Keratinocyte (primary cell): ENCODE data around the gene SF1. TPM values are rescaled to one million over a fixed set of nuclear protein-coding genes. Genes with fewer than 3 reads are reported as not detected.

Experiments used
- DNase-seq: peaks from one replicate; pipeline ENCODE4 v3.0.0-alpha.2; 2011; ENCODE audit warnings: low read depth, missing footprints, low spot score
- FAIRE-seq: peaks from 2 replicates; lab custom pipeline; 2011; peaks lifted over from hg19 to GRCh38; lab: Jason Lieb, UNC
- H2AFZ ChIP-seq: 2 replicates; pipeline ENCODE4 v1.6.0; 2012; ENCODE audit warnings: low read length, control low read depth, inconsistent platforms; ENCODE audit not compliant: control insufficient read depth
- H3K27ac ChIP-seq: 2 replicates; pipeline ENCODE4 v1.5.1; 2011; ENCODE audit warnings: low read length; ENCODE audit not compliant: control insufficient read depth, insufficient read depth
- H3K27me3 ChIP-seq: 3 replicates; pipeline ENCODE4 v1.6.0; 2011; ENCODE audit warnings: low read length; ENCODE audit not compliant: control insufficient read depth, insufficient read depth; ENCODE audit errors: extremely low read depth
- H3K36me3 ChIP-seq, 2 experiments: 2 replicates in 1 of 2; 3 replicates in 1 of 2; pipeline ENCODE4 v1.5.1; 2011; ENCODE audit warnings: low read length in 2 of 2, mild to moderate bottlenecking in 1 of 2; ENCODE audit not compliant: control insufficient read depth in 2 of 2, insufficient read depth in 2 of 2; ENCODE audit errors: extremely low read depth in 1 of 2
- H3K4me1 ChIP-seq: 3 replicates; pipeline ENCODE4 v1.5.1; 2011; ENCODE audit warnings: low read length; ENCODE audit not compliant: control insufficient read depth, insufficient read depth; ENCODE audit errors: extremely low read depth
- H3K4me2 ChIP-seq: 3 replicates; pipeline ENCODE4 v1.6.0; 2011; ENCODE audit warnings: low read depth, low read length; ENCODE audit not compliant: control insufficient read depth, insufficient read depth; ENCODE audit errors: extremely low read depth
- H3K4me3 ChIP-seq, 3 experiments: fragments of 200-600 bp in 1 of 3; sonication (generic) in 1 of 3; 2 replicates in 2 of 3; 3 replicates in 1 of 3; pipeline ENCODE4 v1.5.1; 2011 to 2016; ENCODE audit warnings: low read length in 3 of 3, mild to moderate bottlenecking in 3 of 3, control low read depth in 2 of 3, inconsistent platforms in 1 of 3, low read depth in 1 of 3, mixed read lengths in 1 of 3, mixed run types in 1 of 3, moderate library complexity in 1 of 3; ENCODE audit not compliant: control insufficient read depth in 2 of 3, insufficient read depth in 2 of 3; ENCODE audit errors: extremely low read depth in 1 of 3
- H3K79me2 ChIP-seq: 2 replicates; pipeline ENCODE4 v1.6.0; 2012; ENCODE audit warnings: low read length; ENCODE audit not compliant: control insufficient read depth, insufficient read depth
- H3K9ac ChIP-seq: 3 replicates; pipeline ENCODE4 v1.6.0; 2011; ENCODE audit warnings: low read length; ENCODE audit not compliant: control insufficient read depth, insufficient read depth; ENCODE audit errors: extremely low read depth
- H3K9me1 ChIP-seq: 3 replicates; pipeline ENCODE4 v1.6.0; 2011; ENCODE audit warnings: low read length; ENCODE audit not compliant: control insufficient read depth, insufficient read depth; ENCODE audit errors: extremely low read depth
- H3K9me3 ChIP-seq: 2 replicates; pipeline ENCODE4 v1.5.1; 2012; ENCODE audit warnings: low read depth, low read length; ENCODE audit not compliant: control insufficient read depth
- H4K20me1 ChIP-seq: 3 replicates; pipeline ENCODE4 v1.6.0; 2011; ENCODE audit warnings: low read length; ENCODE audit not compliant: control insufficient read depth, insufficient read depth; ENCODE audit errors: extremely low read depth
- EZH2 ChIP-seq: IDR thresholded peaks from one replicate; pipeline ENCODE4 v1.6.1; 2012; ENCODE audit warnings: inconsistent platforms, mild to moderate bottlenecking, low read length, moderate library complexity
- dilution Hi-C: fragments of 300-500 bp; cut with MboI; formaldehyde crosslinking; loops from one replicate; pipeline ENCODE4 v1.7.0; 2020; ENCODE audit warnings: low sequenced_read_pairs; ENCODE audit not compliant: extremely low pct_ligation_motif_present
- polyA plus RNA-seq, 5 experiments: library from polyadenylated mRNA; depleted of rRNA in 3 of 5; stranded (reverse) in 3 of 5; stranded (forward) in 1 of 5; unstranded in 1 of 5; fragments of >200 nt; gene quantifications; 1 replicate in 1 of 5; 2 replicates in 3 of 5; 3 replicates in 1 of 5; pipeline versions ENCODE4 v1.2.1 to v1.2.3, GENCODE V29; 2011 to 2012; ENCODE audit warnings: missing spikeins in 2 of 5, low read depth in 1 of 5, low replicate concordance in 1 of 5
- TF ChIP-seq, protein P1 (sequence below), 3 experiments: IDR thresholded peaks in 1 of 3; conservative IDR thresholded peaks in 1 of 3; optimal IDR thresholded peaks in 1 of 3; 2 replicates in 2 of 3; 3 replicates in 1 of 3; pipeline versions ENCODE3 to v1.5.1; 2011; ENCODE audit warnings: low read length in 3 of 3, mild to moderate bottlenecking in 3 of 3, moderate library complexity in 2 of 3, control low read depth in 1 of 3, inconsistent platforms in 1 of 3; ENCODE audit not compliant: insufficient read depth in 2 of 3; ENCODE audit errors: extremely low read depth in 1 of 3

The SF1 gene
- polyA plus RNA-seq, 1 donor (not counting 4 experiments of a cell fraction or from before 2014, with no cell fraction given) = 54.5 TPM

- TF ChIP-seq, protein P1, sequence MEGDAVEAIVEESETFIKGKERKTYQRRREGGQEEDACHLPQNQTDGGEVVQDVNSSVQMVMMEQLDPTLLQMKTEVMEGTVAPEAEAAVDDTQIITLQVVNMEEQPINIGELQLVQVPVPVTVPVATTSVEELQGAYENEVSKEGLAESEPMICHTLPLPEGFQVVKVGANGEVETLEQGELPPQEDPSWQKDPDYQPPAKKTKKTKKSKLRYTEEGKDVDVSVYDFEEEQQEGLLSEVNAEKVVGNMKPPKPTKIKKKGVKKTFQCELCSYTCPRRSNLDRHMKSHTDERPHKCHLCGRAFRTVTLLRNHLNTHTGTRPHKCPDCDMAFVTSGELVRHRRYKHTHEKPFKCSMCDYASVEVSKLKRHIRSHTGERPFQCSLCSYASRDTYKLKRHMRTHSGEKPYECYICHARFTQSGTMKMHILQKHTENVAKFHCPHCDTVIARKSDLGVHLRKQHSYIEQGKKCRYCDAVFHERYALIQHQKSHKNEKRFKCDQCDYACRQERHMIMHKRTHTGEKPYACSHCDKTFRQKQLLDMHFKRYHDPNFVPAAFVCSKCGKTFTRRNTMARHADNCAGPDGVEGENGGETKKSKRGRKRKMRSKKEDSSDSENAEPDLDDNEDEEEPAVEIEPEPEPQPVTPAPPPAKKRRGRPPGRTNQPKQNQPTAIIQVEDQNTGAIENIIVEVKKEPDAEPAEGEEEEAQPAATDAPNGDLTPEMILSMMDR (optimal IDR thresholded peaks at IDR 0.05 in 1 of 3, IDR thresholded peaks at IDR 0.05 in 1 of 3, conservative IDR thresholded peaks at IDR 0.05 in 1 of 3; ENCODE audit: extremely low read depth in 1 of 3, insufficient read depth in 2 of 3, low read length in 3 of 3) = no peak
- TF ChIP-seq EZH2 = no peak
- no peak for DNase-seq
- no peaks in the 10 kb centered on the region for H3K9me1 ChIP-seq
- H3K9ac ChIP-seq = no peak overlapping the region
- H3K9me3 ChIP-seq = no peaks in the 10 kb centered on the region
- H3K27ac ChIP-seq = no peak overlapping the region
- H3K4me1 ChIP-seq = no peaks in the 10 kb centered on the region
- H3K27me3 ChIP-seq = peaks cover 86% of the 10 kb centered on the region
- FAIRE-seq = no peak
- dilution Hi-C loops = no loop called here
- H3K79me2 ChIP-seq = no peaks in the 10 kb centered on the region
- H2AFZ ChIP-seq = no peak overlapping the region
- no peaks in the 10 kb centered on the region for H4K20me1 ChIP-seq
- H3K36me3 ChIP-seq = no peaks in the 10 kb centered on the region
- no peak overlapping the region for H3K4me2 ChIP-seq
- no peak overlapping the region for H3K4me3 ChIP-seq
Measured at GRCh38 chr11:64715756-64716472, 62.4 kb downstream of the SF1 start.

- Histone ChIP-seq H3K4me2 (no peak overlapping the region), H3K27ac (no peak overlapping the region), H3K36me3 (no peaks in the 10 kb centered on the region), H3K9me1 (no peaks in the 10 kb centered on the region), H3K4me1 (peaks cover 4% of the 10 kb centered on the region), H3K4me3 (no peak overlapping the region), H4K20me1 (no peaks in the 10 kb centered on the region), H3K27me3 (peaks cover 84% of the 10 kb centered on the region), H3K9me3 (no peaks in the 10 kb centered on the region), H2AFZ (no peak overlapping the region), H3K79me2 (no peaks in the 10 kb centered on the region), H3K9ac (no peak overlapping the region)
- TF ChIP-seq EZH2 = peak; percentile 28
- TF ChIP-seq, protein P1 (optimal IDR thresholded peaks at IDR 0.05 in 1 of 3, IDR thresholded peaks at IDR 0.05 in 1 of 3, conservative IDR thresholded peaks at IDR 0.05 in 1 of 3; ENCODE audit: extremely low read depth in 1 of 3, insufficient read depth in 2 of 3, low read length in 3 of 3) = no peak
- FAIRE-seq = no peak
- DNase-seq = no peak
- dilution Hi-C loops = no loop called here
Measured at GRCh38 chr11:64715110-64715509, 63.2 kb downstream of the SF1 start.
